ENCODE results near the gene LATS2. TPM values are rescaled to one million over a fixed set of nuclear protein-coding genes. Genes with fewer than 3 reads are reported as not detected.

LATS2 gene
- total and polyA plus RNA-seq, 2 of the 8 experiments (the other 6 are each of a cell fraction or from before 2014, with no cell fraction given) = 8.3 to 26.2 TPM

GRCh38 chr13:20972731-20973130 lies 88.7 kb downstream of the LATS2 start:
- H2BK5ac ChIP-seq (ENCODE audit: low read depth, low read length) = no peak overlapping the region
- no peak overlapping the region for H2BK15ac ChIP-seq (ENCODE audit: low read length)
- 98% methylated on average over 2 of the region's 2 CpGs; no CpG with 5 or more reads in 1 of the 2 experiments for WGBS, 2 experiments (ENCODE audit: extremely low coverage in 1 of 2, insufficient coverage in 1 of 2, insufficient read length in 1 of 2, insufficient replicate concordance in 2 of 2, low coverage in 1 of 2, low lambda C conversion rate in 2 of 2, missing lambda C conversion rate in 1 of 2)
- no peaks in the 10 kb centered on the region for H3K79me1 ChIP-seq (ENCODE audit: low read depth, low read length)
- peaks cover 0 to 1% of the 10 kb centered on the region in 2 experiments for H4K20me1 ChIP-seq (replicated peaks in 1 of 2; ENCODE audit: control insufficient read depth in 1 of 2, insufficient read depth in 2 of 2, low read length in 2 of 2)
- H3K27ac ChIP-seq (ENCODE audit: low read depth, low read length) = no peak overlapping the region
- no peak overlapping the region for H3K23ac ChIP-seq (ENCODE audit: insufficient read length)
- no peak overlapping the region for H3K4me3 ChIP-seq (ENCODE audit: extremely low read depth in 1 of 4, insufficient read depth in 2 of 4, low read depth in 3 of 4, low read length in 4 of 4)
- no peak overlapping the region for H3K14ac ChIP-seq (ENCODE audit: insufficient read length)
- no peak overlapping the region for H2AK5ac ChIP-seq (ENCODE audit: low read depth, low read length)
- no peak overlapping the region for H4K8ac ChIP-seq (ENCODE audit: extremely low read depth, insufficient read depth, low read length)
- no peak overlapping the region for H2BK120ac ChIP-seq (replicated peaks; ENCODE audit: low read depth, low read length)
- H3K79me2 ChIP-seq (ENCODE audit: control insufficient read depth in 1 of 2, insufficient read depth in 2 of 2, low read length in 2 of 2) = no peaks in the 10 kb centered on the region
- ChIA-PET POLR2A (ENCODE audit: partially characterized antibody) (interaction anchor here (1.0 kb wide), 1 partner anchor 89 kb away, joined by 3 read pairs; no protein-coding TSS in a partner anchor), CTCF (ENCODE audit: partially characterized antibody) (no interaction called here)
- H3K23me2 ChIP-seq (ENCODE audit: low read depth, low read length) = no peaks in the 10 kb centered on the region
- H3K27me3 ChIP-seq (replicated peaks in 1 of 4; ENCODE audit: control insufficient read depth in 3 of 4, extremely low read depth in 1 of 4, insufficient read depth in 3 of 4, low read length in 3 of 4) = no peaks in the 10 kb centered on the region
- H3K4ac ChIP-seq (replicated peaks; ENCODE audit: insufficient read length, low read depth, low read length) = no peak overlapping the region
- no peak overlapping the region for H2AFZ ChIP-seq (ENCODE audit: low read length)
- no peak overlapping the region for H4K91ac ChIP-seq (replicated peaks; ENCODE audit: insufficient read length, low read length)
- no peak overlapping the region for H2BK20ac ChIP-seq (ENCODE audit: low read length)
- no peak overlapping the region for H3K4me2 ChIP-seq (ENCODE audit: insufficient read depth in 1 of 2, low read depth in 2 of 2, low read length in 2 of 2)
- no peak overlapping the region for H3K9ac ChIP-seq (replicated peaks in 1 of 4; ENCODE audit: extremely low read depth in 1 of 4, low read depth in 3 of 4, low read length in 3 of 4)
- peaks cover 0 to 4% of the 10 kb centered on the region in 2 experiments; a peak in 1 of 4 replicates for H3K9me3 ChIP-seq (ENCODE audit: insufficient read depth in 2 of 2, low read depth in 1 of 2, low read length in 1 of 2)
- H3K56ac ChIP-seq (replicated peaks; ENCODE audit: insufficient read length, low read depth, low read length) = no peak overlapping the region
- H4K5ac ChIP-seq (ENCODE audit: insufficient read length, low read depth, low read length) = no peak overlapping the region
- no peak overlapping the region for H2BK12ac ChIP-seq (ENCODE audit: low read depth, low read length)
- no peak for FAIRE-seq
- no peak for DNase-seq (ENCODE audit: low read depth in 1 of 2, low spot score in 2 of 2)
- TF ChIP-seq RBBP5 (IDR thresholded peaks at IDR 0.05; ENCODE audit: borderline replicate concordance, low read depth, low read length) (no peak), CTCF (IDR thresholded peaks at IDR 0.05; ENCODE audit: control extremely low read depth in 1 of 3, insufficient read depth in 1 of 3, low read depth in 1 of 3, low read length in 3 of 3) (no peak), TBP (IDR thresholded peaks at IDR 0.05; ENCODE audit: low read depth, low read length) (no peak), ASH2L (IDR thresholded peaks at IDR 0.05; ENCODE audit: low read length) (no peak), MAFK (IDR thresholded peaks at IDR 0.05; ENCODE audit: low read depth, low read length) (no peak)
- H3K18ac ChIP-seq (ENCODE audit: extremely low read depth, low read length) = no peak overlapping the region
- peaks cover 4 to 30% (median 18%) of the 10 kb centered on the region in 4 experiments; a peak in 7 of 8 replicates for H3K36me3 ChIP-seq (ENCODE audit: control insufficient read depth in 2 of 4, insufficient read depth in 4 of 4, low read length in 3 of 4)
- no peaks in the 10 kb centered on the region for H3K4me1 ChIP-seq (replicated peaks in 1 of 4; ENCODE audit: control insufficient read depth in 3 of 4, insufficient read depth in 4 of 4, low read length in 3 of 4)
